ENCODE results near the gene SUFU.
A peak's percentile ranks its signal among the peaks of the same experiment; 100 is the strongest.

Gene SUFU

DNA sequence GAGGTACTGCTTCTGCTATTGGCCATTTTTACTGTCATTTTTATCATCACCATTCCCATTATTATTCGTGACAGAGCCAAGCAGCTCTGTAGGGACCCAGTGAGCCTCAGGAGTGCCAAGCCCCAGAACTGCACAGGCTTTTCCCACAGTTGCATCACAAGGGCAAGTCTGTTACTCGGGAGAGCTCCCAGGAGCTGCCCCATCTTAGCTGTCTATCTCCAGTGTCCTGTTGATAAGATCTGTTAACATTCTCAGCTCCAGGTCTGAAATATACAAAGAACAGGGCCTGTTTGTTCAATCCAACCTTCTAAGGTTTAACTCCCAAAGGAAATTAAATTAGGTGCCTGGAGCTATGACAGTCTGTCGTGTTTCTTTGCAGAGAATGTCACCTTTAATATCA, 120.3 kb downstream of the SUFU start:
- no peak for TF ChIP-seq POLR2A (IDR thresholded peaks at IDR 0.05; ENCODE audit: low read length)
- no peak for TF ChIP-seq GATA1 (IDR thresholded peaks at IDR 0.05; ENCODE audit: low read depth, low read length)
- DNase-seq, result no peak

- DNase-seq, result no peak
- TF ChIP-seq POLR2A (IDR thresholded peaks at IDR 0.05; ENCODE audit: low read length) (no peak), GATA1 (IDR thresholded peaks at IDR 0.05; ENCODE audit: low read depth, low read length) (no peak)
Measured at GRCh38 chr10:102624751-102625645, 121.2 kb downstream of the SUFU start.

DNA sequence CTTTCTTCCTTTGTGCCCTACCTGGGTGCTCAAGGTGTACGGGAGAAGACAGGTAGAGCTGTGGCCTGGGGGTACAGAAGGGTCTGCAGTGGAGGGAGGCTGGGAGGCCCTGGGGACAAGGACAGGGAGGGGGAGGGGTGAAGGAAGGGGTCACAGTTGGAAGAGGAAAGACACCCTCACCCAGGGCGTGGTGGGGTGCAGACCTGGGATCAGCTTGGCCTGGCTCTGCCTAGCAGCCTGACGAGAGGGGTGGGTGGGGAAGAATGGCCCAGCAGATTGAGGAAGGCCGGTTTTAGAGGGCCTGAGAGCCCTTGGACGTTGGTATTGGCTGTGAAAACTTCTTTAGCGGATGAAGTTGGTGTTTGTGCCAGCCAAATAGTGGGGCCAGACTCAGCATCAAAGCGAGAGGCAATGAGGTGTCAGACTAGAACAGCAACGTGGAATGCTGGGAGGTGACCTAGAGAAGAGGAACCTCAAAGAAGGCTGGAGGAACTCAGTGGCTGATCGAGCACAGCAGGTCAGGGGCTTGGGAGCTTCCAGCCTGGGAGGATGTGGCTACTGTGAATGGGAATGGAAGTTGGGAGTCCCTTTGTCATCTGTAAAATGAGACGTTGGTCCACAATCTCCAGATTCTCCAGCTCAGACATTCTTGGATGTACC, 122.4 kb downstream of the SUFU start:
- no peak for TF ChIP-seq POLR2A (IDR thresholded peaks at IDR 0.05; ENCODE audit: low read length)
- no peak for TF ChIP-seq GATA1 (IDR thresholded peaks at IDR 0.05; ENCODE audit: low read depth, low read length)

GRCh38 chr10:102627291-102627735, 123.5 kb downstream of the SUFU start:
- TF ChIP-seq POLR2A (IDR thresholded peaks at IDR 0.05; ENCODE audit: low read length), result no peak
- no peak for TF ChIP-seq GATA1 (IDR thresholded peaks at IDR 0.05; ENCODE audit: low read depth, low read length)
- DNase-seq, result no peak

More for the DNA sequence above, 122.4 kb downstream of the SUFU start:
- DNase-seq, result no peak

GRCh38 chr10:102627736-102628293, 124.0 kb downstream of the SUFU start:
- no peak for TF ChIP-seq POLR2A (IDR thresholded peaks at IDR 0.05; ENCODE audit: low read length)
- TF ChIP-seq GATA1 (IDR thresholded peaks at IDR 0.05; ENCODE audit: low read depth, low read length), result no peak
- no peak for DNase-seq

DNA sequence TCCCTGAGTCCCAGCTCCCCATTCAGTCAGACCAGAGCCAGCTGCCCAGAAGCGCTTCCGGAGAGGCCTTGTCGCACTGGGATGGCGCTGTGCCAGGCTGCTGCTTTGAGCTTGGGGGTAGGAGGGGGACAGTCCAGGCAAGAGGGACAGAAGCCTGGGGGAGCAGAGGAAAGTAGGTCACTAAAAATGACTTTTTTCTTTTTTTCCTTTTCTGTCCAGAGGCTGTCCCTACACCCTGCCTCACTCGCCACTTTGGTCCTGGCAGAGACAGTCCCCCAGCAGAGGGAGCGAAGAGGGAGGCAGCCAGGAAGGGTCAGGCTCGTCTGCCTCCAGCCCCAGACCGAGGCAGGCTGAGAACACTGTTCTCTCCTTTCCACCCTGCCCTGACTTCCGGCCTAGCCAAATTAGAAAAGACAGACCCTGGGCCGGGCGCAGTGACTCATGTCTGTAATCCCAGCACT, 124.7 kb downstream of the SUFU start:
- TF ChIP-seq POLR2A (IDR thresholded peaks at IDR 0.05; ENCODE audit: low read length) (no peak), GATA1 (IDR thresholded peaks at IDR 0.05; ENCODE audit: low read depth, low read length) (no peak)

DNA sequence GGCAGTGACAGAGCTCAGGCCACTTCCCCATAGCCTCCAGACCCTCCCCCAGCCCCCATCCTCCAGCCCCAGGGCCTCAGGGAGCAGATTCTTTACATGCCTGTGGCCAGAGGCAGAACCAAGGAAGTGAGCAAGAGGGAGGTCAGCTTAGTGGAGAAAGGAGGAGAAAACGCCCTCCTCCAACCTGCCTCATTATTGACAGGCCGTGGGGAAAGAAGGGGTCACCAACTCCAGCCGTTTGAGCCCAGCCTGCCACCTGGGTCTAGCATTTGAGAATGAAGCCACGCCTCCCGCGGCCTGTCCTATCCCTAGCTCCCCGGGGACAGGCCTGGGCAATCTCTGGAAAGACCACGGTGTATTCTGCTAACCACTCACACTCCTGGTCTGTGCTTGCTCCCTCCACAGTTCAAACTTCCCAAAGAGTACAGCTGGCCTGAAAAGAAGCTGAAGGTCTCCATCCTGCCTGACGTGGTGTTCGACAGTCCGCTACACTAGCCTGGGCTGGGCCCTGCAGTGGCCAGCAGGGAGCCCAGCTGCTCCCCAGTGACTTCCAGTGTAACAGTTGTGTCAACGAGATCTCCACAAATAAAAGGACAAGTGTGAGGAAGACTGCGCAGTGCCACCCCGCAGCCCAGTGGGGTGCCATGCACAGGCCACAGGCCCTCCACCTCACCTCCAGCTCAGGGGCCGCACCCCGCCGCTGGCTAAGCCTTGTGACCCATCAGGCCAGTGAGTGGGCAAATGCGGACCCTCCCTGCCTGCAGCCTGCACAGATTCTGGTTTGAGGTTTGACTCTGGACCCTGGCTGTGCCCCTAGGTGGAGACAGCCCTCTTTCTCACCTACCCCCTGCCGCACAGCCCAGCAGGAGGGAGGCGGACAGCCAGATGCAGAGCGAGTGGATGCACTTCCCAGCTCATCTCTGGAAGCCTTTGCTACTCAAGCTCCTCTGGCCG, 126.2 kb downstream of the SUFU start:
- no peak for DNase-seq
- TF ChIP-seq POLR2A (IDR thresholded peaks at IDR 0.05; ENCODE audit: low read length), result no peak
- no peak for TF ChIP-seq GATA1 (IDR thresholded peaks at IDR 0.05; ENCODE audit: low read depth, low read length)

More for the DNA sequence above, 124.7 kb downstream of the SUFU start:
- no peak for DNase-seq

- no peak for DNase-seq
Measured at GRCh38 chr10:102630663-102631062, 126.9 kb downstream of the SUFU start.

DNA sequence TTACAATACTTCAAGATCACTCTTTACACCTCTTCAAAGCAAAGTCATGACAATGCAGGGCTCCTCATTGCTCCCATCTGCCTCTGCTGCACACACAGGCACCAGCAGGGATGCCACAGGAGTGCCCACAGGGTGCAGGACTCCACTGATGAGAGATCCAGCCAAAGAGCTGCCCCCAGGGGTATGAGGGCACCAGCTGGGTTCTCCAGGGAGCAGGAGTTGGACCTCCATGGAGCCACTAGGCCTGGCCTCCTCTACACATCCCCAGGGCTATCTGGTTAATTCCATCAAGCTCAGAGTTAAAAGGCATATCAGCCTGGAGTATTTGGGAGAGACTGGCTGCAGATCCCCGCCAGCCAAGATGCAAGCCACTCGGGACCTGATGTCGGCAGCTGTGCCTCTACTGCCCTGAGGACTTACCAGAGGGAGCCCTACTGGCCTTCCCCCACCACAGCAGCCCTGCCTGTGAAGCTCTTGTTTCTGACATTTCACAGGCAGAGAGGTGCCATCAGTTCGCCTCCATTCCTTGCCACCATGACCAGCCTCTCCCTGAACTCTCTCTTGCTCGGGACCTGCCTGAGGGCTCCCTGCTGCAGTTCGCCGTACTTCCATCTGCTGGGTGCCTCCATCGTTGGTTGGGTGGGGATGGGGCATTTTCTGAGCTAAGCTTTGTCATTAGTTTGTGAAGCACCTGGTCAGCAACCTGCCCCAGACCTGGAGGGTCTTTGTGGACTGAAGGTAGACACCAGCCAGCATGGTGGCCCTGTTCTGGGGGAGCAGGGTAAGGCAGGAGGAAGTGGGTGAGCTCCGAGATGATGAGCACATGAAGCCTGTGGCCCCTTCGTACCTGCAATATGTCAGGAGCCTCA, 128.0 kb downstream of the SUFU start:
- no peak for TF ChIP-seq GATA1 (IDR thresholded peaks at IDR 0.05; ENCODE audit: low read depth, low read length)
- no peak for TF ChIP-seq POLR2A (IDR thresholded peaks at IDR 0.05; ENCODE audit: low read length)
- DNase-seq, result no peak

More at GRCh38 chr10:102630663-102631062, 126.9 kb downstream of the SUFU start:
- no peak for TF ChIP-seq POLR2A (IDR thresholded peaks at IDR 0.05; ENCODE audit: low read length)
- no peak for TF ChIP-seq GATA1 (IDR thresholded peaks at IDR 0.05; ENCODE audit: low read depth, low read length)

DNA sequence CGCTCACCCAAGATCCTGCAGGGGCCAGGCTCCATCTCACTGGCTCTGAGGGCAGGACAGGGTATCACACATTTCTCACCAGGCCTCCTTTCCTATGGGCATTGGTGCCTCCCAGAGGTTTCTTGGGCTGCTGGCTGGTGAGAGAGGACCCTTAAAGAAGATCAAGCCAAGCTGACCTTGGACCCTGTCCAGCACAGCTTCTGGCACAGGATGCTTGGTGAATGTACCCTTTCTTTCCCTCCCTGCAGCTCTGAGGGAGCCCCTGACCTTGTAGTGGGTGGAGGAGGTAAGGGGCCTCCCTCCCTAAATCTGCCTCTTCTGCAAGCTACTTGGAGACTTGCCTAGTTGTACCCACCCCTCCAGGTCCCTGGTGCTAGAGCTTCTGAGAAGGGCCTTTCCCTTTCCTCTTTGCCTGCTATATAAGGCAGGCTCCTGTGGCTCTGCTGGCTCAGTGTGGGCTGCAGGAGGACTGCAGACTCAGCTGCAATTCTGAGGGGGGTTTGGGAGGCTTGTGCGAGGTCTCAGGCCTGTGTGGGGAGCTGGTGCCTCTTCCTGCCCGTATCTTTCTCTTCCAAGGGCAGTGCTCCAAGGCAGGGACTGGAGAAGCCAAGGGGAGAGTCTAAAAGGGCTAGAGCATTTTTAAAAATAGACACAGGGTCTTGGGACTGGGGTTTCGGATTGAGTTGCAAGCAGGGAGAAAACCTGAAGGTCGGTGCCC, 128.8 kb downstream of the SUFU start:
- DNase-seq, result peak; percentile 15 to 21
- TF ChIP-seq GATA1 (IDR thresholded peaks at IDR 0.05; ENCODE audit: low read depth, low read length) (no peak), POLR2A (IDR thresholded peaks at IDR 0.05; ENCODE audit: low read length) (no peak)

DNA sequence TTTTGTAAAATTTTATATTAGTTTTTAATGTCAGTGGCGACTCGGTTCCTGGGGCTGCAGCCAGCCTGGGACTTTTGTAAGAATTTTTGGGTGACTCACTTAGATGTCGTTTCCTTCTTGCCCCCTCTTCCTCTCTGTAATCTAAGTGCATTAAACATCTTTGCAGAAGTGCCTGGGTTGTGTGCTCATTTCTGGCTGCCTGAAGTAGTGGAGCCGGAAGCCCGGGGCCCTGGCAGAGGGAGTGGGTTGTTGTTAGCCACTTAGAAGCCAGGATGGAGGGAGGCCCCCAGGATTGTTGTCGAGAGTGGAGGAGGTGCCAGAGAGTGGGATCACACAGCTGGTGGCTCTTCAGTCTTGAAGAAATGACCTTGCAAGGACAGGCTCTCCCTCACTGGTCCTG, 129.5 kb downstream of the SUFU start:
- DNase-seq, result no peak

GRCh38 chr10:102633848-102634247, 130.1 kb downstream of the SUFU start:
- TF ChIP-seq GATA1 (IDR thresholded peaks at IDR 0.05; ENCODE audit: low read depth, low read length) (no peak), POLR2A (IDR thresholded peaks at IDR 0.05; ENCODE audit: low read length) (no peak)
- no peak for DNase-seq

More for the DNA sequence above, 129.5 kb downstream of the SUFU start:
- TF ChIP-seq POLR2A (IDR thresholded peaks at IDR 0.05; ENCODE audit: low read length) (no peak), GATA1 (IDR thresholded peaks at IDR 0.05; ENCODE audit: low read depth, low read length) (no peak)

All from erythroblast (primary cell).